Fibroblast of pulmonary artery (primary cell): ENCODE results near the gene POGLUT2.
A peak's percentile ranks its signal among the peaks of the same experiment; 100 is the strongest.
"Not testable (repeated sequence)": the region's sequence is repeated elsewhere in the genome, so short reads cannot be mapped to it uniquely, and the experiment has no call there.

Experiments
- DNase-seq: peaks from one replicate; pipeline ENCODE4 v3.0.0-alpha.2; 2010; ENCODE audit warnings: low read depth
- H3K4me3 ChIP-seq: replicated peaks from 2 replicates; pipeline ENCODE4 v1.5.1; 2011; ENCODE audit warnings: low read depth, mild to moderate bottlenecking, control low read depth, low read length, moderate library complexity
- TF ChIP-seq, protein P1 (sequence below): IDR thresholded peaks from 2 replicates; pipeline ENCODE4 v1.5.1; 2011; ENCODE audit warnings: mild to moderate bottlenecking, control low read depth, low read length, inconsistent platforms; ENCODE audit errors: missing control alignments

Gene POGLUT2

DNA sequence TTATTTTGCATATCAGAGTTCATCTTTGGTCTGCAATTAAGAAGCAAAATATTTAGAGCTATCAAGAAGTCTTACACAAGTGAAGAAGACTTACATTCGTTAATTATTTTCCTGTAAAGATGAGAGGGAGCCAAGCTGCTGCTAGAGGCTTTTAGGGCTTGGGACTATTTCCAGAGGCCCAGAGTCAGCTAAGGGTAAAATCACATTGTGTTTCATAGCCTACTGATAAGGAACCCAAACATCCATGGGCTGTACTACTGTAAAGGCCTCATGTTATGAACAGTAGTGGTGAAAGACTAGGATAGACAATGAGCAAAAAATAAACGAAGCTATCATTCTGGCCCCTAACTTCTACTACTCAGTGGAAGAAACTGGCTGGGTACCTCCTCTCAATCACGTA lies 14.3 kb downstream of the POGLUT2 start:
- no peak for DNase-seq
- H3K4me3 ChIP-seq = no peak overlapping the region
- TF ChIP-seq, protein P1, sequence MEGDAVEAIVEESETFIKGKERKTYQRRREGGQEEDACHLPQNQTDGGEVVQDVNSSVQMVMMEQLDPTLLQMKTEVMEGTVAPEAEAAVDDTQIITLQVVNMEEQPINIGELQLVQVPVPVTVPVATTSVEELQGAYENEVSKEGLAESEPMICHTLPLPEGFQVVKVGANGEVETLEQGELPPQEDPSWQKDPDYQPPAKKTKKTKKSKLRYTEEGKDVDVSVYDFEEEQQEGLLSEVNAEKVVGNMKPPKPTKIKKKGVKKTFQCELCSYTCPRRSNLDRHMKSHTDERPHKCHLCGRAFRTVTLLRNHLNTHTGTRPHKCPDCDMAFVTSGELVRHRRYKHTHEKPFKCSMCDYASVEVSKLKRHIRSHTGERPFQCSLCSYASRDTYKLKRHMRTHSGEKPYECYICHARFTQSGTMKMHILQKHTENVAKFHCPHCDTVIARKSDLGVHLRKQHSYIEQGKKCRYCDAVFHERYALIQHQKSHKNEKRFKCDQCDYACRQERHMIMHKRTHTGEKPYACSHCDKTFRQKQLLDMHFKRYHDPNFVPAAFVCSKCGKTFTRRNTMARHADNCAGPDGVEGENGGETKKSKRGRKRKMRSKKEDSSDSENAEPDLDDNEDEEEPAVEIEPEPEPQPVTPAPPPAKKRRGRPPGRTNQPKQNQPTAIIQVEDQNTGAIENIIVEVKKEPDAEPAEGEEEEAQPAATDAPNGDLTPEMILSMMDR = no peak

DNA sequence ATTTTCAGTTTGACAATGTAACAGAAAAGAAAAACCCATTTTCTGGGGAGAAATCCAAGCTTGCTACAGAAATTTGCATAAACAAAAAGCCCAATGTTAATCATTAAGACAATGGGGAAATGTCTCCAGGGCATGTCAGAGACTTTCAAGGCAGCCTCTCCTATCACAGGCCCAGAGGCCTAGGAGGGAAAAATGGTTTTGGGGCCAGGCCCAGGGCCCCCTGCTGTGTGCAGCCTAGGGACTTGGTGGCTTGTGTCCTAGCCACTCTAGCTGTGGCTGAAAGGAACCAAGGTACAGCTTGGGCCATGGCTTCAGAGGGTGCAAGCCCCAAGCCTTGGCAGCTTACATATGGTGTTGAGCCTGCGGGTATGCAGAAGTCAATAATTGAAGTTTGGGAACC lies 17.2 kb downstream of the POGLUT2 start:
- no peak overlapping the region for H3K4me3 ChIP-seq
- TF ChIP-seq, protein P1 = no peak
- DNase-seq = no peak

DNA sequence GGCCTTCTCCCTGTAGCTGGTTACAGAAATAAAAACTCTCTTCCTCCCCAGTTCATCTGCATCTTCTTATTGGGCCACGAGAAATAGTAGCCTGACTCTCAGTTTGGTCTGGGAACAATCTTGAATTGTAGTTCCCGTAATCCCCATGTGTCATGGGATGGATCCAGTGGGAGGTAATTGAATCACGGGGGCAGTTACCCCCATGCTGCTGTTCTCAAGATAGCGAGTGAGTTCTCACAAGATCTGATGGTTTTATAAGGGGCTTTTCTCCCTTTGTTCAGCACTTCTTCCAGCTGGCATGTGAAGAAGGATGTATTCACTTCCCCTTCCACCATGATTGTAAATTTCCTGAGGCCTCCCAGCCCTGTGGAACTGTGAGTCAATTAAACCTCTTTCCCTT lies 18.1 kb downstream of the POGLUT2 start:
- H3K4me3 ChIP-seq, DNase-seq: not testable (repeated sequence)

DNA sequence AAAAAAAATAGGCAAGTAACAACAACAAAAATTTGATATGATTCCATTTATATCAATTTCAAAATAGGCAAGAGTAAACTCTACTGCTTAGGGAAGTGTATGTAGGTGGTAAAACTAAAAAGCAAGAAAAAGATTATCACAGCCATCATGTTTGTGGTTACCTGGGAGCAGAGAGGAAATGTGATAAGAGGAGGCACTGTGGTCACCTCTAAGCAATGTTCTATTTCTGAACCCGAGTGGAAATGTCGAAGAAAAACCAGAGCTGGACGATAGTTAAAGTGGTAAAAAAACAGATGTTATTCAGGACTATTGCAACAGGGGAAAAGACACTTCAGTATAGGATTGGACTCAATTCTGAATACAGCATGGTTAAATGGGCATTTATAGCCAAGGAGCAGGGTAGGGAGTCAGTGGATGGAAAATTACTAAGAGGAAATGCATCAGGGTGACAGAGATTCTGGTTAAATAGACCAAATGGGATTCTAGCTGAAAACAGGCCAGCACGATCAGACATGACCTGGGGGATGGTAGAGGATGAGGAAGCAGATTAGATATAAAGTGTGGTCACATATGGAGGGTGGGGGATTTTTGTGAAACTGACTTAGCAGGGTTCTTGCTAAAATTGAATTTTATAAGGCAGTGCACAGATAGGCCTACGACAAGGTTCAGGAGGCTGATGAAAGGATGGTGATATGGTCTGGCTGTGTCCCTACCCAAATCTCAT lies 19.2 kb downstream of the POGLUT2 start:
- peak; percentile 28 for DNase-seq
- TF ChIP-seq, protein P1 = no peak

DNA sequence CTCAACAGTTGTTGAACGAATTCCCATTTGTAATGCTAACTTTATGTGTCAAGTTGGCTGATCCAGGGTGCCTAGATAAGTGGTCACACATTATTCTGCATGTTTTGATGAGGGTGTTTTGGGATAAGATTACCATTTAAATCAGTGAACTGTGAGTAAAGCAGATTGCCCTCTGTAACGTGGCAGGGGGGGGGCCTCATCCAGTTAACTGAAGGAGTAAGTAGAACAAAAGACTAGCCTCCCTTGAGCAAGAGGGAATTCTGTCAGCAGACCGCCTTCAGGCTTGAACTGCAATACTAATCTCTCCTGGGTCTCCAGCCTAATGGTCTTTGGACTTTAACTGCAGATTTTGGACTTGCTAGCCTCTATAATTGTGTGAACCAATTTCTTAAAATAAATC lies 21.0 kb downstream of the POGLUT2 start:
- no peak overlapping the region for H3K4me3 ChIP-seq
- TF ChIP-seq, protein P1 = no peak

More for the DNA sequence above, 19.2 kb downstream of the POGLUT2 start:
- no peak overlapping the region for H3K4me3 ChIP-seq

DNA sequence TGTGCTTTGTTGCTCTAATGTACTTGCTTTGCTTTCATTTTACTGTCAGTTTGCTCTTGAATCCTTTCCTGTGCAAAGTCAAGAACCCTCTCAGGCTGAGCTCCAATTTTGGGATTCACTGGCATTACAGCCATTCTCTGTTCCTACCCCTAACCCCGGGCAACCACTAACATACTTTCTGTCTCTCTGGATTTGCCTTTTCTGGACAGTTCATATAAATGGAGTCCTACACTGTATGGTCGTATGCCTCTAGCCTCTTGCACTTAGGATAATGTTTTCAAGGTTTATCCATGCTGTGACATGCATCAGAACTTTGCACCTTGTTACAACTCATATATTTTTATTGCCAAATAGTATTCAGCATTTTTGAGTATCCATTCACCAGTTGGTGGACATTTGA lies 22.5 kb downstream of the POGLUT2 start:
- no peak overlapping the region for H3K4me3 ChIP-seq
- TF ChIP-seq, protein P1 = no peak
- no peak for DNase-seq

More for the DNA sequence above, 21.0 kb downstream of the POGLUT2 start:
- DNase-seq = no peak

DNA sequence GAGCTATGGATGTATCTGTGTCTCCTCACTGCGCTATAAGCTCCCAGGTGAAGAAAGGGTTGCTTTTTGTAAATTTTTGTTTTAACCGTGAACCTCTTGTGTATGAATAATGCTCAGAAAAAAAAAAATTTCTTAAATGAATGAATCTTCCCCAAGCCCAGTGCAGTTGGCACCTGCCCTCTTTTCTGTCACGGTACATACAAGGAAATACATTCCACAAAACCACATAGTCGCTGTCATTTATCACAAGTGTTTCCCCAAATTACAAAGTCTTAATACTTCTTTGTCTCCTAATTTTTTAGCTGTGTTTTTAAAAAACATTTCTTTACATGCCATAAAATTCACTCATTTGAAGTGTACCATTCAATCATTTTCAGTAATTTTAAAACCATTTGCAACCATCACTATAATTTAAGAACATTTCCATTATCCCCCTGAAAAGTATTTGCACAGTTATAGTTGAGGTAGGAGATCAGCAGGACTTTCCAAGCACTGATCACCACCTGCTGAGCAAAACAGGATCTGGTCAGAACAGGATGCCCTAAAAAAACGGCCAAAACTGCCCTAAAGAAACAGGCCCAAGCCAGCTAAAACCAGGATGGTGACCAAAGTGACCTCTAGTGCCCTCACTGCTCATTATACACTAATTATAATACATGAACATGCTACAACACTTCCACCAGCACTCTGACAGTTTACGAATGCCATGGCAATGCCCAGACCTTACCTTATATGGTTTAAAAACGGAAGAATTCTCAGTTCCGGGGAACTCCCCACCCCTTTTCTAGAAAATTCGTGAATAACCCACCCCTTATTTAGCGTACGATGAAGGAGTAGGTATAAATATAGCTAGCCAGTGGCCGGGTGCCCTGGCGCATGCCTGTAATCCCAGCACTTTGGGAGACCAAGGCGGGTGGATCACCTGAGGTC lies 23.9 kb downstream of the POGLUT2 start:
- TF ChIP-seq, protein P1 = no peak
- DNase-seq = no peak
- H3K4me3 ChIP-seq = no peak overlapping the region
